Purkinje cell (primary cell): ENCODE measurements around the gene MIPEP. TPM values are rescaled to one million over a fixed set of nuclear protein-coding genes. Genes with fewer than 3 reads are reported as not detected.

Experiments used
- polyA plus RNA-seq: library from polyadenylated mRNA; unstranded; fragments of >200 nt; fragmentation: Nextera tagmentation; gene quantifications from 2 replicates; pipeline ENCODE4 v1.2.1, GENCODE V29; 2014

The MIPEP gene
- 10.1 and 10.2 TPM in 2 replicates for polyA plus RNA-seq

DNA sequence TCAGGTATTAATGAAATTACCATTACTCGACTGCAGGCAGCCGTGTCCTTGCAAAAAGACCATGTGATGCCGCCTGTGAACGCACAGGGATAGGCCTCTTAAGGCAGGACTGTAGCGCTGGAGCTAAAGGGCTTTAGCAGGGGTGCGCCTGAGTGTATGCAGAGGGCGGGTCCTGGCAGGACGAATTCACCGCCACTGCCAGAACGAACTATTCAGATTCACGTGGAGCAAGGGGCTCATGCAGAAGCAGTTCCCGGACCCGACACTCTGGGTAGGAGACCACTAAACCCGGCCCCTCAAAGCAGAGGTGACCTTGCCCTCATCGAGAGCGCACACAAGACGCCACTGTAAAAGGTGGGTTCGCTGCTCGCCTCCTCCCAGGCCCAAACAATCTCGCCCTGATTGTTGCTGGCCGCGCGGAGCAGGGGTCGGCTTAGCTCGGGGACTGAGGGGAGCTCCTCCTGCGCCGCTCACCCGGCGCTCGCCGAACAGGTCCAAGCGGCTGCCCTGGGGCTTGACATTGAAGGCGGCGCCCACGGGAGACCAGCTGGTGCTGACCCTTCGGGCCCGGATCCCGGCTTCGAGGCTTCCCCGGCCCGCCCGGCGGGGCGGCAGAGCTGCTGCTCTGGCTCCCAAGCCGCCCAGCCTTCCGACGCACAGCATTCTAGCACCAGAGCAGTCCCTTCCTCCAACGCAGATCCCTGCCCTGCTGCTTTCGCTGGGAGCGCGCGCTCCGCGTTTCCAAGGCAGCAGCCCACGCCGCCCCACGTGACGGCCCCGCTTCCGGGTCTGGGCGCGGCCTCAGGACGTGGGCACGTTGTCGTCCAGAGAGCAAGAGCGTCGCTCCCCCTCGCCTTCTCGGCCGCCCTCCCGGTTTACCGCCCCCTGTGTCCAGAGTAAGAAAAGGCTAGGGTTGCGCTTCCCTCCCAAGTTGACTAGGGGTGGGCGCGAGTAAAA, at the start of gene MIPEP:
Gene MIPEP, minus strand, starts transcription at position 743 of the 957 bp plus-strand sequence. Its CDS starts 80 bp downstream, at position 663.

DNA sequence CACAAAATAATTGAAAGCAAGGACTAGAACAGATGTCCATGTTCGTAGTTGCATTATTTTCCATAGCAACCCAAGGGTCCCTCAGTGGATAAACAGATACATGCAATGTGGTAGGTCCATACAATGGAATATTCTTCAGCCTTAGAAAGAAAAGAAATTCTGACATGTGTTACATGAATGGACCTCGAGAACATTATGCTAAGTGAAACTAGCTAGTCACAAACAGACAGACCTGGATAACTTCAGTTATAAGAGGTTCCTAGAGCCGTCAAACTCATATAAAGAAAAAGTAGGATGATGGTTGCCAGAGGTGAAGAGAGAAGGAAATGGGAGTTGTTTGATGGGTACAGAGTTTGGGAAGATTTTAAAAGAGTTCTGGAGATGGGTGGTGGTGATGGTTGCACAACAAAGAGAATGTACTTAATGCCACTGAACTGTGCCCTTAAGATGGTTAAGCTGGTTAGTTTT, 8.3 kb upstream of the MIPEP start, which contains the start of gene C1QTNF9B:
Gene C1QTNF9B, minus strand, starts transcription at position 51 of the 468 bp plus-strand sequence.

Other genes with a start within 250 kb of the MIPEP start
- gene C1QTNF9B, start 8.1 kb upstream of the MIPEP start, polyA plus RNA-seq, result 0.36 TPM in 1 of 2 replicates, not detected in the other